Measurements from ENCODE around the gene COCH. TPM values are rescaled to one million over a fixed set of nuclear protein-coding genes. Genes with fewer than 3 reads are reported as not detected.

Gene COCH
- total RNA-seq, 1 donor from 2014 or later, result 1.8 TPM

DNA sequence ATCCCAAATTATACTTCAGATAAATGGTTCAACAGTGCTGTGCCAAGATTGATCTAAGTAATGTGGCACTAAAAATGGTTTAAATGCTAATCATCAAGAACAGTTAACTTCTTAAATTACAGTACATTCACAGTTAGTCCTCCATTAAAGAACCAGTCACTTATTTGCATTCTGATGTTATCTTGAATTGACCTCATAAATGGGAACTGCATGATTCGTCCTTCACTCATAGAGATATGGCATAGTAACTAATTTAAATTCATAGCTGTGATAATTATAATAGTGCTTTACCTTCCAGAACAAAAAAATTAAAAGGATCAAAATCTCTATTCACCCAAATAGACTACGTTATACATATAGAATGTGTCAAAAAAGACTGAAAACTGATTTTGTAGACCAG, 61.1 kb downstream of the COCH start:
- Mint-ChIP-seq H3K27ac (no peak overlapping the region), H3K36me3 (peaks cover 20% of the 10 kb centered on the region), H3K4me3 (no peak overlapping the region), H3K27me3 (ENCODE audit: low read depth) (no peaks in the 10 kb centered on the region), H3K9me3 (no peaks in the 10 kb centered on the region), H3K4me1 (no peaks in the 10 kb centered on the region)
- TF ChIP-seq, protein P1, sequence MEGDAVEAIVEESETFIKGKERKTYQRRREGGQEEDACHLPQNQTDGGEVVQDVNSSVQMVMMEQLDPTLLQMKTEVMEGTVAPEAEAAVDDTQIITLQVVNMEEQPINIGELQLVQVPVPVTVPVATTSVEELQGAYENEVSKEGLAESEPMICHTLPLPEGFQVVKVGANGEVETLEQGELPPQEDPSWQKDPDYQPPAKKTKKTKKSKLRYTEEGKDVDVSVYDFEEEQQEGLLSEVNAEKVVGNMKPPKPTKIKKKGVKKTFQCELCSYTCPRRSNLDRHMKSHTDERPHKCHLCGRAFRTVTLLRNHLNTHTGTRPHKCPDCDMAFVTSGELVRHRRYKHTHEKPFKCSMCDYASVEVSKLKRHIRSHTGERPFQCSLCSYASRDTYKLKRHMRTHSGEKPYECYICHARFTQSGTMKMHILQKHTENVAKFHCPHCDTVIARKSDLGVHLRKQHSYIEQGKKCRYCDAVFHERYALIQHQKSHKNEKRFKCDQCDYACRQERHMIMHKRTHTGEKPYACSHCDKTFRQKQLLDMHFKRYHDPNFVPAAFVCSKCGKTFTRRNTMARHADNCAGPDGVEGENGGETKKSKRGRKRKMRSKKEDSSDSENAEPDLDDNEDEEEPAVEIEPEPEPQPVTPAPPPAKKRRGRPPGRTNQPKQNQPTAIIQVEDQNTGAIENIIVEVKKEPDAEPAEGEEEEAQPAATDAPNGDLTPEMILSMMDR (IDR thresholded peaks at IDR 0.05; ENCODE audit: unreplicated experiment), result no peak
- no peak for DNase-seq (ENCODE audit: low spot score in 2 of 2, unreplicated experiment in 2 of 2)

DNA sequence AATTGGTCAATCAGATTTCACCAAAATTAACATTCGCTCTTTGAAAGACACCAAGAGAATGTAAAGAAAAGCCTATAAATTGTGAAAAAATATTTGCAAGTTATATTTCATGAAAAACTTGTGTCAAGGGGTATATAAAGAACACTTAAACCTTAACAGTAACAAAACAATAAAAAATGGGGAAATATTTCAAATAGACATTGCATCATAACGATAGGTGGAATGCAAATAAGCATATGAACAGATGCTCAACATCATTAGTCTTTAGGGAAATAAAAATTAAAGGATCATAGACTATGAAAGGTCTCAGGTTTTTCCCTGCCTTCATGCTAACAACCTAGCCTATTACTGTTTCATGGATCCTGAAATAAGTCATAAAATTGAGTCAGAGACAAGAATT, 64.3 kb downstream of the COCH start:
- H3K9me3 Mint-ChIP-seq, result no peaks in the 10 kb centered on the region
- DNase-seq (ENCODE audit: low spot score in 2 of 2, unreplicated experiment in 2 of 2), result no peak
- H3K27ac Mint-ChIP-seq, result no peak overlapping the region
- no peak overlapping the region for H3K4me3 Mint-ChIP-seq
- peaks cover 27% of the 10 kb centered on the region for H3K36me3 Mint-ChIP-seq
- H3K4me1 Mint-ChIP-seq, result no peaks in the 10 kb centered on the region
- TF ChIP-seq, protein P1 (IDR thresholded peaks at IDR 0.05; ENCODE audit: unreplicated experiment), result no peak
- H3K27me3 Mint-ChIP-seq (ENCODE audit: low read depth), result no peaks in the 10 kb centered on the region

Other genes starting within 250 kb of the COCH start
- 9.3 to 11.6 TPM (median 10.4 TPM) in 3 replicates for gene AP4S1, start 151.1 kb downstream of the COCH start, total RNA-seq
- gene STRN3, start 151.8 kb downstream of the COCH start, total RNA-seq, result 58.1 to 60.6 TPM (median 59.9 TPM) in 3 replicates